ENCODE results near the gene RGS19.

Gene RGS19

GRCh38 chr20:64032706-64033624 is 46.4 kb downstream of the RGS19 start:
- no peak for DNase-seq

DNA sequence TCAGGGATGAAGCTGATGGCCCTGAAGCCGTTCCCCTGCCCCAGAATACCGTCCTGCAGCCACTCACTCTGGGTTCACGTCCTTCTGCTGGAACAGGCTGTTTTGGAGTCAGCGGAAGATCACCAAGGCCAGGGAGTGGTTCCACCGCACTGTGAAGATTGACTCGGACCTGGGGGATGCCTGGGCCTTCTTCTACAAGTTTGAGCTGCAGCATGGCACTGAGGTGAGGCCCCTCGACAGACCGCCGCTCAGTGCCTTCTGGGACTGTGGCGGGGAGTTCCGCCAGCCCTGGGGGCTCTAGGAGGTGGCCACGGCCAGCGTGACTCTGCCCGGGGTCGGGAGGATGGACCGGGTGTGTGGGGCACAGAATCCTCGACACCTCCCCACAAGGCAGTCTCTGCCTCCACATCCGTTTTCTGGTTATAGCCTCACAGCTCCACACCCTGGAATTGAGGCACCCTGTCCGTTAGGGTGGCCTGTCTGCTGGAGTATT is 47.5 kb downstream of the RGS19 start:
- DNase-seq = no peak

DNA sequence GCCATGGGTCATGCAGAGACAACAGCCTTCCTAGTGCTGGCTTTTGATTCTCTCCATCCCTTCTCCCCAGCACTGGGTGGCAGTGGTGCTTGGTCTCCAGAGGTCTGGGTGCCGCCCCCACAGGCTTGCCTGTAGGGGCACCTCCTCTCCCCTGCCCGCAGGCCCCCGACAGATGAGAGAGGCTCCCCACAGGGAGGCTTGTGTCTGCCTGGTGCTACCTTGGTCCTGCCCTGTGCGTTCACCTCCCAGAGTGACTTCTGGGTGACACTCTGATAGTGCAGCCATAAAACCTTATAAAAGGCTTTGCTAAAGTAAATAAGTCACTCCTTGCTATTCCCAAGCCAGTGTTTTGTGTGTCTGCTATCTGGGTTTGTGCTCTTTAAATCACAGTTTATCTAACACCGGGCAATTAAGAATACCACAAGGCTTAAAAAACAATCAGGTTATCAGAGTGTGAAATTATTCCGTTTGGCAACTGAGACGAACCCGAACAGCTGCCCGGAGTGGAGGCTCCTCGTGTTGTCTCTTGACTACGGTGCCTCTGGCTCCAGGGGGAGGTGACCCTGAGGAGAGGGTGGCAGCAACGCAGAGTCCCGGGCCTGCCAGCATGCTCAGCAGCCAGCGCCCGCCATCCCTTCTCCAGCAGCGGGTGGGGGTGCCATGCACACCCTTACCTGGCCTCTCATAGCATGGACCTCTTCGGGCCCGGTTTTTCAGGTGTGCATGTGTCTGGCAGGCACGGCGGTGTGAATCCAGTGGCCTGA is 48.8 kb downstream of the RGS19 start:
- no peak for DNase-seq

GRCh38 chr20:64029293-64030117 is 49.8 kb downstream of the RGS19 start:
- no peak for DNase-seq

- no peak for DNase-seq
These were observed 51.2 kb downstream of the RGS19 start for GRCh38 chr20:64027981-64028685.

DNA sequence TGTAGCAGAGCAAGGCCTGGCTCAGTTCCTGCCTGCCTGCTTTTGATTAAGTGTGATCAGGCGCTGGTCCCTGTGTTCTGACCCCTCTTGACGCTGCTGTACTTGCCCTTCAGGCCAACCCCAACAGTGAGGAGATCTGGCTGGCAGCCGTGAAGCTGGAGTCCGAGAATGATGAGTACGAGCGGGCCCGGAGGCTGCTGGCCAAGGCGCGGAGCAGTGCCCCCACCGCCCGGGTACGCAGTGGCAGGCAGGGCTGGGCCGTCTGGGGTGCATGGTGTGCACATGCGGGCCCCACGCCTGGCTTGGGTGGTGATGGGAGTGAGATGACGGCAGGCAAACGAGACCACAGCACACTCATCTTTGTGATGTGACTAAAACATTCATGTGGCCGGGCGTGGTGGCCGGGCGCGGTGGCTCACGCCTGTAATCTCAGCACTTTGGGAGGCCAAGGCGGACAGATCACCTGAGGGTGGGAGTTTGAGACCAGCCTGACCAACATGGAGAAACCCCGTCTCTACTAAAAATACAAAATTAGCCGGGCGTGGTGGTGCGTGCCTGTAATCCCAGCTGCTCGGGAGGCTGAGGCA is 53.4 kb downstream of the RGS19 start:
- no peak for DNase-seq

GRCh38 chr20:64025101-64025825 is 54.1 kb downstream of the RGS19 start:
- no peak for DNase-seq

GRCh38 chr20:64024141-64024990 is 55.0 kb downstream of the RGS19 start:
- DNase-seq = no peak

DNA sequence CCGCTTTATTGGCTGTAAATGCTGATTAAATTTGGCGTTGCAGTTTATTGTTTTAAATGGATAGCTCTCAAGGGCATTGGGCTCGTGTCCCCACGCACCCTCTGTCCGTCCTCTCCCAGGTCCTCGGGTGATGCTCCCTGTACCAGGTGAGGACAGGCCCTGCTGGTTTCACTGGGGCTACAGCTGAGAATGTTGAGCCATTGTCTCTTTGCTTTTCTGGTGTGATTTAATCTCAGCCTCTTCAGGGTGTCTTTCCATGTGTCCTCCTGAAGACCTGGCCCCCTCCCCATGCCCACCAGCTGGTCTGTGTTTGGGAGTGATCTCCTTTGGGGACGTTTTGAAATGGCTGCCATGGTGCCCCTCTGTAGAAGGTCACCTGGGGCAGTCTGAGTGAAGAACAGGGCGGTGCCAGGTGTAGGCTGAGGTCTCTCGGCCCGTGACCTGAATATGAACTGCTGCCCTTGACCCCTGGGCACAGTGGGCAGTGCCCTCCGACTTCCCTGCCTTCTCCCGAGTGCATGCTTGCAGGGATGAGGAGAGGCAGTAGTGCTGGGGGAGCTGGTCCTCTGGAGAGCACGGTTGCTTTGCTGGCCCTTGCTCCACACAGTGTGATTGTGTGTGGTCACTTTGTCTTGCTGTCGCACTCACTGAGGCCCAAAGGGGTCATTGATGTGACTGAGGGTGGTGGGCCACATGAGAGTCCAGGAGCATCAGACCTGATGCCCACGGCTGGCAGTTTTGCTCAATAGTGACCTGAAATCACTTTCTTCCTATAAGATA is 55.8 kb downstream of the RGS19 start:
- no peak for DNase-seq
